ENCODE measurements around the gene REPS1.

The REPS1 gene

DNA sequence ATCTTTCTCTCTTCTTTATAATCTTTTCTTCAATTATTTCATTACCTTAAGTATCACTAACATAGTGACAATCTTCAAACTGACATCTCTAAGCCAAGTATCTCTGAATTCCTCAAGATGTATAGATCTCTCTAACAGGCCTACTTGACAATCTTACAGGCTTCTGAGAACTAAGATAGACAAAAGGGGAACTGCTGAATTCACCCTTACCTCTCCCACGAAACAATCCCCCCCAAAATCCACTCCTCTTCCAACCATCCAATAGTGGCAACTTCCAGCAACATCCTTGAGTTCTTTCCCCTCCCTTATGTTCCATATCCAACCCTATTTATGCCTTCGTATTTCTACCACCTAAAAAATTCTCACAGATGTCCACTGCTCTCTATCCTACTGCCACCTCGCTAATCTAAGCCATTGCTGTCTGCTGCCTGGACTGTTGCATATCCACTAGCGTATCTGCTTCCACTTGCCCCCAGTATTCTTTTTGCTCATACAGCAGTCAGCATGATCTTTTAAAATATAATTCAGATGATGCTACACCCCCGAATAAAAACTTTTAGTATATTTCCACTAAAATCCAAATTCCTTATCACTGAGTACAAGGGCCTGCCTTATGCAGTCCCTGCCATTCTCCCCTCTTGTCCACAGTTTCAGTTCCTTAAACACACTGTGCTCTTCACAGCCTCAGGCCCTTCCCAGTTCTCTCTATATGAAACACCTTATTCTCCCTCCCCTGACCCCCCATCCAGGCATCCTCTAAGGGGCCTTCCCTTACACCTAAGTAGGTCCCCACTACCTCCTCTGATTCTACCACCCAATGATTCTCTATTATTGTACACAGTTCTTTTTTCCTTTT, 8.0 kb downstream of the REPS1 start:
- H3K4me1 ChIP-seq (ENCODE audit: control insufficient read depth, insufficient read depth, low read length): peaks cover 31% of the 10 kb centered on the region
- ChIA-PET POLR2A (no interaction called here), CTCF (interaction anchor here (0.7 to 1.3 kb wide), 2 partner anchors 9 kb away, joined by 3 to 4 read pairs; no protein-coding TSS in a partner anchor)
- no peaks in the 10 kb centered on the region for H3K9me3 ChIP-seq (ENCODE audit: control insufficient read depth, insufficient read depth, low read depth, low read length)
- TF ChIP-seq, protein P1, sequence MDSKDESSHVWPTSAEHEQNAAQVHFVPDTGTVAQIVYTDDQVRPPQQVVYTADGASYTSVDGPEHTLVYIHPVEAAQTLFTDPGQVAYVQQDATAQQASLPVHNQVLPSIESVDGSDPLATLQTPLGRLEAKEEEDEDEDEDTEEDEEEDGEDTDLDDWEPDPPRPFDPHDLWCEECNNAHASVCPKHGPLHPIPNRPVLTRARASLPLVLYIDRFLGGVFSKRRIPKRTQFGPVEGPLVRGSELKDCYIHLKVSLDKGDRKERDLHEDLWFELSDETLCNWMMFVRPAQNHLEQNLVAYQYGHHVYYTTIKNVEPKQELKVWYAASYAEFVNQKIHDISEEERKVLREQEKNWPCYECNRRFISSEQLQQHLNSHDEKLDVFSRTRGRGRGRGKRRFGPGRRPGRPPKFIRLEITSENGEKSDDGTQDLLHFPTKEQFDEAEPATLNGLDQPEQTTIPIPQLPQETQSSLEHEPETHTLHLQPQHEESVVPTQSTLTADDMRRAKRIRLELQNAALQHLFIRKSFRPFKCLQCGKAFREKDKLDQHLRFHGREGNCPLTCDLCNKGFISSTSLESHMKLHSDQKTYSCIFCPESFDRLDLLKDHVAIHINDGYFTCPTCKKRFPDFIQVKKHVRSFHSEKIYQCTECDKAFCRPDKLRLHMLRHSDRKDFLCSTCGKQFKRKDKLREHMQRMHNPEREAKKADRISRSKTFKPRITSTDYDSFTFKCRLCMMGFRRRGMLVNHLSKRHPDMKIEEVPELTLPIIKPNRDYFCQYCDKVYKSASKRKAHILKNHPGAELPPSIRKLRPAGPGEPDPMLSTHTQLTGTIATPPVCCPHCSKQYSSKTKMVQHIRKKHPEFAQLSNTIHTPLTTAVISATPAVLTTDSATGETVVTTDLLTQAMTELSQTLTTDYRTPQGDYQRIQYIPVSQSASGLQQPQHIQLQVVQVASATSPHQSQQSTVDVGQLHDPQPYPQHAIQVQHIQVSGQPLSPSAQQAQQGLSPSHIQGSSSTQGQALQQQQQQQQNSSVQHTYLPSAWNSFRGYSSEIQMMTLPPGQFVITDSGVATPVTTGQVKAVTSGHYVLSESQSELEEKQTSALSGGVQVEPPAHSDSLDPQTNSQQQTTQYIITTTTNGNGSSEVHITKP (tag by site-specific recombination; IDR thresholded peaks at IDR 0.05): peak; percentile 36; the same call in 1 of the 2 replicates
- no peak for TF ChIP-seq ZNF174 (tag by site-specific recombination; IDR thresholded peaks at IDR 0.05)
- no peak overlapping the region for H3K27ac ChIP-seq (ENCODE audit: extremely low read depth, low read depth, low read length)
- H3K36me3 ChIP-seq (ENCODE audit: control insufficient read depth in 2 of 2, insufficient read depth in 1 of 2, low read length in 2 of 2): no peaks in the 10 kb centered on the region
- H3K4me3 ChIP-seq (ENCODE audit: low read depth, low read length): no peak overlapping the region

DNA sequence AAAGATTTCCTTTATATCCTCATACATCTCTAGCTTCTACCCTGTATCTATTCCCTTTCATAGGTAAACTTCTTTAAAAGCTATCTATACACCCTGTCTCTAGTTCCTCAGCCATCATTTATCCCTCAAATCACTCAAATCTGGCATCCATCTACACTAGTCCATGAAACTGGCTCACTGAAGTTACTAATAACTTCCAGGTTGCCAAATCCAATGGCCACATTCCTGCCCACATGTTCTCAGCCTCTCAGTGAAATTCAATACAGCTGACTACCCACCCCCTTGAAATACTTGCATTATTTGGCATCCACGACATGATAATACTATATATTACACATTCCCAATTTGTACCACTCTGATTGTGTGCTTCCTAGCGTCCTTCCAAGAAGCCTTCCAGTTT, 8.7 kb downstream of the REPS1 start:
- no peak overlapping the region for H3K4me3 ChIP-seq (ENCODE audit: low read depth, low read length)
- H3K27ac ChIP-seq (ENCODE audit: extremely low read depth, low read depth, low read length): no peak overlapping the region
- no peaks in the 10 kb centered on the region for H3K9me3 ChIP-seq (ENCODE audit: control insufficient read depth, insufficient read depth, low read depth, low read length)
- ChIA-PET POLR2A (interaction anchor here (0.6 to 0.7 kb wide), 2 partner anchors 11 to 25 kb away, joined by 3 to 7 read pairs; no protein-coding TSS in a partner anchor), CTCF (interaction anchor here (0.7 kb wide), 1 partner anchor 8 kb away, joined by 4 read pairs; no protein-coding TSS in a partner anchor)
- H3K36me3 ChIP-seq (ENCODE audit: control insufficient read depth in 2 of 2, insufficient read depth in 1 of 2, low read length in 2 of 2): no peaks in the 10 kb centered on the region
- peaks cover 25% of the 10 kb centered on the region for H3K4me1 ChIP-seq (ENCODE audit: control insufficient read depth, insufficient read depth, low read length)
- TF ChIP-seq, protein P2, sequence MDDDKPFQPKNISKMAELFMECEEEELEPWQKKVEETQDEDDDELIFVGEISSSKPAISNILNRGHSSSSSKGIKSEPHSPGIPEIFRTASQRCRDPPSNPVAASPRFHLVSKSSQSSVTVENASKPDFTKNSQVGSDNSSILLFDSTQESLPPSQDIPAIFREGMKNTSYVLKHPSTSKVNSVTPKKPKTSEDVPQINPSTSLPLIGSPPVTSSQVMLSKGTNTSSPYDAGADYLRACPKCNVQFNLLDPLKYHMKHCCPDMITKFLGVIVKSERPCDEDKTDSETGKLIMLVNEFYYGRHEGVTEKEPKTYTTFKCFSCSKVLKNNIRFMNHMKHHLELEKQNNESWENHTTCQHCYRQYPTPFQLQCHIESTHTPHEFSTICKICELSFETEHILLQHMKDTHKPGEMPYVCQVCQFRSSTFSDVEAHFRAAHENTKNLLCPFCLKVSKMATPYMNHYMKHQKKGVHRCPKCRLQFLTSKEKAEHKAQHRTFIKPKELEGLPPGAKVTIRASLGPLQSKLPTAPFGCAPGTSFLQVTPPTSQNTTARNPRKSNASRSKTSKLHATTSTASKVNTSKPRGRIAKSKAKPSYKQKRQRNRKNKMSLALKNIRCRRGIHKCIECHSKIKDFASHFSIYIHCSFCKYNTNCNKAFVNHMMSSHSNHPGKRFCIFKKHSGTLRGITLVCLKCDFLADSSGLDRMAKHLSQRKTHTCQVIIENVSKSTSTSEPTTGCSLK (tag by site-specific recombination; IDR thresholded peaks at IDR 0.05): no peak
- TF ChIP-seq SCRT1 (tag by site-specific recombination; IDR thresholded peaks at IDR 0.05; ENCODE audit: borderline replicate concordance): no peak
- TF ChIP-seq REPIN1 (tag by site-specific recombination; IDR thresholded peaks at IDR 0.05; ENCODE audit: low read depth): no peak
- TF ChIP-seq ZSCAN23 (tag by site-specific recombination; IDR thresholded peaks at IDR 0.05): no peak
- no peak for TF ChIP-seq ZNF169 (tag by site-specific recombination; IDR thresholded peaks at IDR 0.05)
- TF ChIP-seq ZNF48 (tag by site-specific recombination; IDR thresholded peaks at IDR 0.05): no peak
- no peak for TF ChIP-seq ZNF521 (tag by site-specific recombination; IDR thresholded peaks at IDR 0.05)
- no peak for TF ChIP-seq ZNF175 (tag by site-specific recombination; IDR thresholded peaks at IDR 0.05)
- peak; percentile 57 for TF ChIP-seq ZFHX2 (tag by site-specific recombination; conservative IDR thresholded peaks at IDR 0.05)
- TF ChIP-seq YY2 (tag by site-specific recombination; IDR thresholded peaks at IDR 0.05): no peak
- TF ChIP-seq GLI4 (tag by site-specific recombination; IDR thresholded peaks at IDR 0.05): no peak
- no peak for TF ChIP-seq ZNF585B (tag by site-specific recombination; IDR thresholded peaks at IDR 0.05)
- no peak for TF ChIP-seq ZNF747 (tag by site-specific recombination; IDR thresholded peaks at IDR 0.05)
- TF ChIP-seq ZFP69B (tag by site-specific recombination; IDR thresholded peaks at IDR 0.05): no peak
- peak; percentile 57; the same call in 1 of the 2 replicates for TF ChIP-seq ZBTB17 (tag by site-specific recombination; IDR thresholded peaks at IDR 0.05)
- TF ChIP-seq, protein P3, sequence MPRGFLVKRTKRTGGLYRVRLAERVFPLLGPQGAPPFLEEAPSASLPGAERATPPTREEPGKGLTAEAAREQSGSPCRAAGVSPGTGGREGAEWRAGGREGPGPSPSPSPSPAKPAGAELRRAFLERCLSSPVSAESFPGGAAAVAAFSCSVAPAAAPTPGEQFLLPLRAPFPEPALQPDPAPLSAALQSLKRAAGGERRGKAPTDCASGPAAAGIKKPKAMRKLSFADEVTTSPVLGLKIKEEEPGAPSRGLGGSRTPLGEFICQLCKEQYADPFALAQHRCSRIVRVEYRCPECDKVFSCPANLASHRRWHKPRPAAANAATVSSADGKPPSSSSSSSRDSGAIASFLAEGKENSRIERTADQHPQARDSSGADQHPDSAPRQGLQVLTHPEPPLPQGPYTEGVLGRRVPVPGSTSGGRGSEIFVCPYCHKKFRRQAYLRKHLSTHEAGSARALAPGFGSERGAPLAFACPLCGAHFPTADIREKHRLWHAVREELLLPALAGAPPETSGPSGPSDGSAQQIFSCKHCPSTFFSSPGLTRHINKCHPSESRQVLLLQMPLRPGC (tag by site-specific recombination; IDR thresholded peaks at IDR 0.05): no peak
- TF ChIP-seq ZNF335 (tag by site-specific recombination; conservative IDR thresholded peaks at IDR 0.05): no peak
- no peak for TF ChIP-seq ZFP3 (tag by site-specific recombination; IDR thresholded peaks at IDR 0.05; ENCODE audit: low read depth)
- TF ChIP-seq, protein P4, sequence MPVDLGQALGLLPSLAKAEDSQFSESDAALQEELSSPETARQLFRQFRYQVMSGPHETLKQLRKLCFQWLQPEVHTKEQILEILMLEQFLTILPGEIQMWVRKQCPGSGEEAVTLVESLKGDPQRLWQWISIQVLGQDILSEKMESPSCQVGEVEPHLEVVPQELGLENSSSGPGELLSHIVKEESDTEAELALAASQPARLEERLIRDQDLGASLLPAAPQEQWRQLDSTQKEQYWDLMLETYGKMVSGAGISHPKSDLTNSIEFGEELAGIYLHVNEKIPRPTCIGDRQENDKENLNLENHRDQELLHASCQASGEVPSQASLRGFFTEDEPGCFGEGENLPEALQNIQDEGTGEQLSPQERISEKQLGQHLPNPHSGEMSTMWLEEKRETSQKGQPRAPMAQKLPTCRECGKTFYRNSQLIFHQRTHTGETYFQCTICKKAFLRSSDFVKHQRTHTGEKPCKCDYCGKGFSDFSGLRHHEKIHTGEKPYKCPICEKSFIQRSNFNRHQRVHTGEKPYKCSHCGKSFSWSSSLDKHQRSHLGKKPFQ (tag by site-specific recombination; IDR thresholded peaks at IDR 0.05): no peak
- no peak for TF ChIP-seq ZNF24 (tag by site-specific recombination; IDR thresholded peaks at IDR 0.05)
- no peak for TF ChIP-seq ZNF510 (tag by site-specific recombination; IDR thresholded peaks at IDR 0.05; ENCODE audit: insufficient replicate concordance)
- TF ChIP-seq, protein P5, sequence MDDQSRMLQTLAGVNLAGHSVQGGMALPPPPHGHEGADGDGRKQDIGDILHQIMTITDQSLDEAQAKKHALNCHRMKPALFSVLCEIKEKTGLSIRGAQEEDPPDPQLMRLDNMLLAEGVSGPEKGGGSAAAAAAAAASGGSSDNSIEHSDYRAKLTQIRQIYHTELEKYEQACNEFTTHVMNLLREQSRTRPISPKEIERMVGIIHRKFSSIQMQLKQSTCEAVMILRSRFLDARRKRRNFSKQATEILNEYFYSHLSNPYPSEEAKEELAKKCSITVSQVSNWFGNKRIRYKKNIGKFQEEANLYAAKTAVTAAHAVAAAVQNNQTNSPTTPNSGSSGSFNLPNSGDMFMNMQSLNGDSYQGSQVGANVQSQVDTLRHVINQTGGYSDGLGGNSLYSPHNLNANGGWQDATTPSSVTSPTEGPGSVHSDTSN (CRISPR knock-in tag; IDR thresholded peaks at IDR 0.05): no peak

Data from HEK293 (cell line).